ENCODE data around the gene ATE1.
"Not testable (repeated sequence)": the region's sequence is repeated elsewhere in the genome, so short reads cannot be mapped to it uniquely, and the experiment has no call there.

Gene ATE1

DNA sequence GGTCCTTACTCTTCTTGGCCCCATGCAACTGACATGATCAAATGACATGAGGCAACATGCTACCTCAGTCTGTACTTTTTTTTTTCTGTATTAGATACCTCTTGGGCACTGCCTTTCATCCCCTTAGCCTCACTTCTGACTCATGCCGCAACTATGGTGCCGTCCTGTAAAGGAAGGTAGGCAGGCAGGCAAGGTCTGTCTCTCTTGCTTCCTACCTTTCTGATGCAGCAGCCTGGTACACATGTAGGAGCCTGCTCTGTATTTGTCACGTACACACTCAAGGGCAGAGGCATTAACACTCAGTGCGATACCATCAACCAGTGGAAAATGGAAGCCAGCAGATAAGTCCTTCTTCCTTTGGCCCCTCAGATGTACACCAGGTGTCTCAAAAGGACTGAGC is 146.7 kb downstream of the ATE1 start:
- DNase-seq: peak; percentile 4

DNA sequence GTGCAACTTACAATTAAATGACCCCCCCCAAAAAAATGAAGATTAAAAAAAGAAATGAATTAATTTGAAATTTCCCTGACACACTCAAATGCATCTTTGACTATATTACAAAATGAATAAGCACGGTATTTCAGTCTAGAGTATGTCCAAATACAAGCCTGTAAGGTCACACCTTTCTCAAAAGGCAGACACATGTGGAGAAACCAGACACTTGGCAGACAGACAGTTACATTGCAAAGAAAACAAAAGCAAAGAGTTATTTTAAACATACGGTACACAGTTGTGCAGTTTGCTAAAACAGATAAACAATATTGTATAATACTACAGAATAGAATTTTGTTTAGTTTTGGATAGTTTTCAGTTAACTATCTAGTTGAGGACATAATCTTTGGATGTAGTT is 153.0 kb downstream of the ATE1 start:
- DNase-seq: no peak

DNA sequence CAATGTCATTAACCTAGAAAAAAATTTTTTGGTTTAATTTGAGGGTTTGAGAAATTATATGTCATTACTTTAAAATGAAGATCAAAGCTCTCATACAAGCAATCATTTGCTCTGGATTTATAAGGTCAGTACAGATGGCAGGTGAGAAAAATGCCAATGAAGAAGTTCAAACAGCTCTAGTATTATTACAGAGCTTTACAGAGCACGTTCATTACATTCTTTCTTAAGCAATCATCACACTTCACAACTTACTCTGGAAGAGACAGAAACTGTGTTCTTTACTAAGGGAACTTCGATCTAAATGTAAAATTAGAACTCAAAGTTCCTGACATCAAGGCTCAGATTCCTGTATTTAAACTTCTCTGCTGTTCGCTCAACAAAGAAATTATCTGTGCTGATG is 153.4 kb downstream of the ATE1 start:
- peak; percentile 28 for DNase-seq

DNA sequence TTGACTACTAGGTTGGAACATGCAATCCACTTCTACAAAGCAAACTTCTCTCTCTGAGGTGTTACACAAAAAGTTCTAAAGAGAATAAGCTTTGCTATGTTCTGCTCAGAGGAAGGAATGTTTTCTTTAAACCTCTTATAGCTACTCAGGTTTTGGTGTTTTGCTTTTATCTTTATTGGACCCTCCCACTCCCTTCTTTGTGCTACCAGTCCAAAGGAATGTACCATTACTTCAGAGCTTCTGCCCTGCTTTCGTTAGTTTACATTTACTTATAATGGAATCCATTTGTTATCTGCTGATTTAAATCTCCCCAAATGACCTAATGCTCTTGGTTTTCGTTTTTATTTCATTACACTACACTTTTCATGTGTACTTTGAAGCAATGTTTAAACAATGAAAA is 154.9 kb downstream of the ATE1 start:
- DNase-seq: peak; percentile 7

DNA sequence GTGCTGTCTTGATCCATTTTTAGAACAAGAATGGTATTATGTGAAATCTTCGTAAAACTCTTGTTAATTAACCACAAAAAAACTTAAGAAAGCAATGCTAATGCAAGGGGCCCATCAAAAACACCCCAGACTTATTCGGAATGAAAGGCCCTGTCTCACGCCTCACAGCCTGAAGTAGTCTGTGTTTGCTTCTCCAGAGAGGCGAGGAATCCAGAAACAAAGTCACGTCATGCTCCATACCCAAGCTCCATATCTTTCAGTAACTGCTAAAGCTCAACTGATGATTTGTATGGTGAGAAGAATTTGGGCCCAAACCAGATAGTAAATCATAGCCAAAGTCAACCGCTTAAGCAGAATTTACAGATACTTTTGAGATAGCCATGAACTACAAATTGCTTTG is 155.4 kb downstream of the ATE1 start:
- DNase-seq: no peak

DNA sequence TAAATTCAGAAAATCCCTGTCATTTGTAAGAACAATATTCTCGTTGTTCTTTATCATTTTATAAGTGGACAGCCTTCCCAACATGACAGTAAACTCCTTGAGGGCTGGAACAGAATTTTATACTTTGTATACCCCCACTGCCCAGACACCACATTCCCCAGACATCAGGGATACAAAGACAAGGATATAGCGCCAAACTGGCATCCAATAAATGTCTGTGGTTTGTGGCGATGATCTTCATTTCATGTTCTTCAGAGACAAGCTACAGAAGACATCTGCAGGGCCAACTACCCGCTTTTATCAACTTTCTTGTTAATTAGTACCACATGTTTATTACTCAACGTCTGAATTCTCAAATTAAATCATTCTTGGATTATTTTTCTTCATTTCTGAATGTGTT is 155.9 kb downstream of the ATE1 start:
- no peak for DNase-seq

DNA sequence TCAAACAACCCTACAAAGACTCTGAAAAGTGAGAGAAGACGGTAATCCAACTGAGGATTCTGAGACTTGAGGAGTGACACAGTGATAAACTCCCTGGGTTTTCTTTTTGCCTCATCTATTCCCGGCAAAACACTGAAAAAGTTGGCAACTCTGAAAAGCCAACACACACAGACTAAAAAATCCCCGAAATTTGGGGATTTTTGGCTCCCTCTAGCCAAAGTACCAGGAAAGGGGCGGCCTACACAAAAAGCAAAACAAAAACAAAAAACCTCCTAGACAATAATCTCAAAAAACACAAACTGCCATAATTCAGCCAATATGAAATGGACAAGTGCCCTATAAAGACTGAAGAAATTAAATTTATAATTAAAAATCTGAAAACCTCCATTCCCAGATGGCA is 161.4 kb downstream of the ATE1 start:
- no peak for DNase-seq

DNA sequence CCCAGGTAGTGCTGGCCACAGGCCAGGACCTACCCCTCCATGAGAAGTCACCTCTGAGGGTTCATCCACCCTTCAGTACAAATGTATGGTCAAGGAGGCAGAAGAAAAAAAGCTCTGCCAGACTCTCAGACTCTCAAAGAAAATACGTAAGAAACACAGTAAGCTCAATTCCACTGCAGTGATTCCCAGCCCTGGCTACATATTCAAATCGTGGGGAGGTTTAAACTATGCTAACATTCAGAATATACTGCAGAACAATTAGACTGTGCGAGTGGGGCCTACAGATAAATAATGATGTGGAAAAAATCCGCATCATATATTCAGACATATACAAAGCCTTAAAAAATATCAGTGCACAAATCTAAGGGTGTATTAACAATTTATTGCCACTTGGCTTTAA is 162.6 kb downstream of the ATE1 start:
- no peak for DNase-seq

DNA sequence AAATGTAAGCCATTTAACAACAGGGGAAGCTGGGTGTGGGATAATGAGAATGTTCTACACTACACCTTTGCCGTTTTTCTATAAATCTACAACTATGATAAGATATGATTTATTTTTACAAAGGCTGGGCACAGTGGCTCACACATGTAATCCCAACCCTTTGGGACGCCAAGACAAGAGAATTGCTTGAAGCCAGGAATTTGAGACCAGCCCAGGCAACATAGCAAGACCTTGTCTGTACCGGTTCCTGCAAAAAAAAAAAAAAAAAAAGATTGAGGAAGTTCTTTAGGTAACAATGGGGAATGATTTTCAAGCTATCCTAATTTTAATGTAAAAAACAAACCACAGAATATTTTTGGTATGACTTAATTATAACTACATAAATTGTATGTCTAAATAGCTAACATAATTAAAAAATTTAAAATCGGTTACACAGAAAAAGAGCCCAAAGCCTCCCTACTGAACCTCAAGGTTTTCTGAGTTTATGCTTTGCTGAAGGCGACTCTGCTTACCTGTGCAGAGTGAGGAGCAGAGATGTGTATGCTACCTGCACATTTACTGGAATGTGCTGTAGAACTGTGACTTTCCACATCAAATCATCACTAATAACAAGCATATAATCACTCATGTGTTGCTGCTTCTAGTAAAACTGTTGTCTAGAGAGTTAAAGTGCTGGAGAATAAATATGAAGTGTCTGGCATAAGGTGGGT is 163.4 kb downstream of the ATE1 start:
- DNase-seq: no peak

- not testable (repeated sequence) for DNase-seq
These were observed 170.6 kb downstream of the ATE1 start for GRCh38 chr10:121757241-121757640.

DNA sequence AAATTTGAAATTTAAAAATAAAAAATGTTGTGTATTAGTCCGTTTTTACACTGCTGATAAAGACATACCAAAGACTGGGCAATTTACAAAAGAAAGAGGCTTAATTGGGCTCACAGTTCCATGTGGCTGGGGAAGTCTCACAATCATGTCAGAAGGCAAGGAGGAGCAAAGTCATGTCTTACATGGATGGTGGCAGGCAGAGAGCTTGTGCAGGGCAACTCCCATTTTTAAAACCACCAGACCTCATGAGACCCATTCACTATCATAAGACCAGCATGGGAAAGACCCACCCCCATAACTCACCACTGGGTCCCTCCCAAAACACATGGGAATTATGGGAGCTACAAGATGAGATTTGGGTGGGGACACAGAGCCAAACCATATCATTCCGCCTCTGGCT is 172.3 kb downstream of the ATE1 start:
- not testable (repeated sequence) for DNase-seq

DNA sequence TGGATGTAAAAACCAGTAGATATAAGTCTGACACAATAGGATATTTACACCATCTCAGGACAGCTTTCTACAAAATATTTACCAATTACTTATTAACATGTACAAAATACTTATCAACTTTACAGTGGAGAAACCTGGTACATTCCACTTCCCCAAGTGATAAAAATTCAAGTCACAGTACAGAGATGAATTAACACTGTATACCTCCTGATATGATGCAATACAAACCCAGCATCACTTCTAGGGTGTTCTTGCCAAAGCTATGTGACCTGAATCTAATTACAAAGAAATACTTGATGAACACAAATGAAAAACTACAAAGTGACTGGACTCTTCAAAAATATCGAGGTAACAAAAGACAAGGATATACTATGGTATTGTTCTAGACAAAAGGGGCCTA is 173.2 kb downstream of the ATE1 start:
- DNase-seq: no peak

GRCh38 chr10:121753726-121754476 is 173.9 kb downstream of the ATE1 start:
- DNase-seq: peak; percentile 72

DNA sequence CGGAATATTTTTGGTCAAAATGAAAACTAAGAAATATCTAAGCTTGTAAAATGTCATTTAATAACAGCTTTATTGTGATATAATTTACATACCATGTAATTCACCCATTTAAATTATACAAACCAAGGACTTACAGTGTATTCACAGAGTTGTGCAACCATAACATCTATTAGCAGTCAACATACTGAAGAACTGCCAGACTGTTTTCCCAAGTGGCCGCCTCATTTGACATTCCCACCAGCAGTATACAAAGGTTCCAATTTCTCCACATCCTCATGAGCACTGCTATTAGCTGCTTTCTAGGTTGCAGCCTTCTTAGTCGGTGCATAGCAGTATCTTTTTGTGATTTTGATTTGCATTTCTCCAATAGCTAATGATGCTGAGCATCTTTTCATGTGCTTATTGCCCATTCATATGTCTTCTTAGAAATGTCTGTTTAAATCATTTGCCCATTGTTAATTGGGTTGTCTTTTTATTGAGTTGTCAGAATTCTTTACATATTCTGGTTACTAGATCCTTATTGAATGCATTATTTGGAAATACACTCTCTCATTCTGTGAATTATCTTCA is 176.6 kb downstream of the ATE1 start:
- no peak for DNase-seq

DNA sequence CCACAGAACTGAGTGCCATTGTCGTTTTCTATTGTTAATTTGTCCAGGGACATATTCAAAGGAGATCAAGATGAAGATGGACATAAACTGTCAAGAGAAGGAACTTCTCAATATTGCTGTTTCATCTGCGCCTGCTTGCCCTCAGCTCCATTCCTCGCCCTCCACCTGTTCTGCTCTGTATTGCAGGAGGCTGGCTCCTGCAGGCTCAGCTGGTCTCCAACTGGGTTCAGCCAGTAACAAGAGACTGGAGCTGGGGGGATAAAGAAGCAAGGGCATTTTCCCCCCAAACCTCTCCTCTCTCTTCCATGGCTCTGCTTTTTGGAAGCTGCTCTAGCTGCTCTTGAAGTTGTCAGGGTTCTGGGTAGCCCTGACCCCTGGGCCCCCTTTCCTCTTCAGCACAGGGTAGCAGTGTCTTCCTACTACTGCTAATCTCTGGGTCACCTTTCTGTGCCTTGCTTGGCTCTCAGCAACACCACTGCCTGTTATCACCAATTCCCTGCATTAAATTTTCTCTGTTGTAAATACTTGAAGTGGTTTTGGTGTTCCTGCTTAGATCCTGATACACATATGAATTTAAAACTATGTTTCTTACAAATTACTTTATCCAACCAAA is 180.6 kb downstream of the ATE1 start:
- no peak for DNase-seq

DNA sequence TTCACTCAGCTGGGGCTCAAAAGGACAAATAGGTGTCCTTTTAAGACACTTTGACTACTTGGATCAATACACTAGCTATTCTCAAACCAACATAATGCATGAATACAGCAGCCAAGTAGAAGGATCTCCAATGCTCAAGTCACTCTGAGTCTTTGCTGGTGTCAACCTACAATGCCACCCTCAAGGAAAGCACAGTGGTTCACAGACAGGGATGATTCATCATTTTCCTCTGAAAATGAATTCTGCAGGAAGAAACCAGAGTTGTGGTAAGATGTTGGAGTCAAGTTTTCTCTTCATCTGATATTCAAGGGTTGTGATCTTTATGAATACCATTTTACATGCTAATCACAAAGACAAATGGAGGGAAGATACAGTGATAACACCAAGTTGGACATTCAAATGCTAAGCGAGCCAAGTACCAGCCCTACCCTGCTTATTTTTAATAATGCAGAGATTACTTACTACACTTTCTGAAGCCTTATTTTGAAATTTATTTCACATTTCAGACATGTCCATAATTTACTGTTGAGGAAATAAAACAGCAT is 186.5 kb downstream of the ATE1 start:
- DNase-seq: no peak

- DNase-seq: no peak
These were observed 187.8 kb downstream of the ATE1 start for GRCh38 chr10:121740069-121740468.

DNA sequence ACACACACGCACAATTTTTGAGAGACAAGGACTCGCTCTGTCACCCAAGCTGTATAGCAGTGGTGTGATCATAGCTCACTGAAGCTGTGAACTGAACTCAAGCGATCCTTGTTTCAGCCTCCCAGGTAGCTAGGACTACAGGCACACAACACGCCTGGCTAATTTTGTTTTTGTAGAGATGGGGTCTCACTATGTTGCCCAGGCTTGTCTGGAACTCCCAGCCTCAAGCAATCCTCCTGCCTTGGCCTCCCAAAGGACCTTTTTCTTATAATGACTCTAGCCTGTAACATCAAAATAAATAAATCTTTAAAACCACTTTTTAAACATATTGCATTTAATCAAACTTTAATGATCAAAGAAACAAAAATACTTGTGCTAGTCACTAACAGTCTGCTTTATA is 188.7 kb downstream of the ATE1 start:
- DNase-seq: no peak

DNA sequence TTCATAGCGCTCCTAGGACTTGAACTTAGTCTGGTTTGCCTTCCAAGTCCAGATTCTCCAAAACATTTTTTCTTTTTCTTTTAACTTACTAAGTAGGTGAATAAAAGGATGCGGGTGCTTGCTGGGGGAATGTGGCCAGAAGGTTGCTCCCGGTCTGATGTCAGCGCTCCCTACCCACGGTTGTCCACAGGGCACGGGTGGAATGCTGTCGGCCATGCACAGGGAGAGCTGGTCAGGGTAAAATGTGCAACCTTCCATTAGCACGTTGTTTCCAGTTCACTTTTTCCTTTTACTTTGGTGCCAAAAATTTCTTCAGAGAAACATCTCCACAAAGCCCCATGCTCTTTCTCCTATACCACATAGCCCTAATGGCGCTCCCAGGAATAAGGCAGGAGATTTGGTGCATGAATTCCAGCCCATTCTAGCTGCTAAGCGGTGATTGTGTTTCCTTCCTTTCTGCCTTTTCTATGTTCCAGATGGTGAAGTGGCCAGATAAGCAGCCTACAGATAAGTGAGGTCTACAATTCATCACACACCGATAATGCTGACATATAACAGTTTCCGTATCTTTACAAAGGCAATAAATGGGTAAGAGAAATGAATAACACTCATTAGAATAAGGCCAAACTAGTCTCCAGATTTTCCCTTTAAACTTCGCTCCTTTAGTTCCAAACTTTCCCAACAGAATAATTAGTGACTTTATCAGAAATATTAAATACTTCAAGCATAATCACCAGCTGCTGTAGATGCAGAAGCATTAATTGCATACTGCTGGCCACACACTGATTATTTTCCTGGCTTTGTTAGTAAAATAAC is 191.3 kb downstream of the ATE1 start:
- DNase-seq: no peak

GRCh38 chr10:121735263-121735662 is 192.6 kb downstream of the ATE1 start:
- no peak for DNase-seq

DNA sequence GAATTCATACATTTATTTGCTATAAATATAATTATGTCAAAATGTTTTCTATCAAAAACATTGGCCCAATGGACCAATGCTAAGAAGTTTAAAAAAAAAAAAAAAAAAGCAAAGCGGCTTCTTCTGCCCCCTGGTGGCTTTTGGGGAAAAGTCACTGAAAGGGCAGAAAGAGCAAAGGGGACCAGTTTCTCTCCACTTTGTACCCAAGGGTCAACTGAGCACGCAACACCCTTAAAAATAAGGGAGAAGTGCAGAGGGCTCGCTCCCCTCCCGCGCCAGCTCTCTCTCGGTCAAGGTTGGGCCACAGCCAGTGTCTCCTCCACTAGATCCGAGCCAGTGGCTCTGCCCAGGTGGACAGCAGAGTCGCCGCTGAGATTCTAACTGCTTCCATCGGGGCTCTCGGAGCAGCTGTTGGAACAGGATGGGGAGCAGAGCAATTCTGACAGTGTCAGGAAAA is 193.2 kb downstream of the ATE1 start:
- DNase-seq: no peak

GRCh38 chr10:121732656-121733445 is 195.0 kb downstream of the ATE1 start:
- DNase-seq: no peak

Measured in kidney glomerular epithelial cell (primary cell).